ENCODE results near the gene ERI2. TPM values are rescaled to one million over a fixed set of nuclear protein-coding genes. Genes with fewer than 3 reads are reported as not detected.
"Not testable (repeated sequence)": the region's sequence is repeated elsewhere in the genome, so short reads cannot be mapped to it uniquely, and the experiment has no call there.

The ERI2 gene
- total RNA-seq, 1 donor: 26.3 TPM

- DNase-seq (ENCODE audit: low read depth): no peak
- TF ChIP-seq CTCF (IDR thresholded peaks at IDR 0.05; ENCODE audit: insufficient read depth, low read depth, low read length): no peak
Observed at GRCh38 chr16:20761175-20761574, 45.1 kb downstream of the ERI2 start.

DNA sequence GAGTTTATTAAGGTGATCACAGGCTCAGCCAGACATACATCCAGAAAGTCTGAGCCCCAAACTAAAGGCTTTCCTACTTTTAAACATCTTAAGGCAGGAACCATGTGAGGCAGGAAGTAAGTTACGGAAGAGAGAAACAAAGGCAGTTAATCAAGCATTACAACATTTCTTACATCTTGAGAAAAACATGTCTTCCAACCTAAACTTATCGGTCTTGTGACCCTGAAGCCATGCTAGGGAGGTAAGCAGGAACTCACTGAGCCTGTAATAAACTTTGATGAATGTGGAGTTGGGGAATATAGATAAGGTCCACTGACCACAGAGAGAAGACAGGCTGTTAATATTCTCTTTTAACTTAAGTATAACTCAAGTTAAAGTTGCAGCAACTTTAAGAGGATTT, 45.9 kb downstream of the ERI2 start:
- H3K4me3 ChIP-seq (ENCODE audit: low read depth, low read length): no peak overlapping the region
- no peak for DNase-seq (ENCODE audit: low read depth)
- no peak for TF ChIP-seq CTCF (IDR thresholded peaks at IDR 0.05; ENCODE audit: insufficient read depth, low read depth, low read length)

More at GRCh38 chr16:20761175-20761574, 45.1 kb downstream of the ERI2 start:
- H3K4me3 ChIP-seq (ENCODE audit: low read depth, low read length): no peak overlapping the region

GRCh38 chr16:20755799-20756198, 50.5 kb downstream of the ERI2 start:
- H3K4me3 ChIP-seq (ENCODE audit: low read depth, low read length); DNase-seq (ENCODE audit: low read depth): not testable (repeated sequence)

- no peak for TF ChIP-seq CTCF (IDR thresholded peaks at IDR 0.05; ENCODE audit: insufficient read depth, low read depth, low read length)
- no peak overlapping the region for H3K4me3 ChIP-seq (ENCODE audit: low read depth, low read length)
- no peak for DNase-seq (ENCODE audit: low read depth)
Observed at GRCh38 chr16:20755238-20755637, 51.0 kb downstream of the ERI2 start.

DNA sequence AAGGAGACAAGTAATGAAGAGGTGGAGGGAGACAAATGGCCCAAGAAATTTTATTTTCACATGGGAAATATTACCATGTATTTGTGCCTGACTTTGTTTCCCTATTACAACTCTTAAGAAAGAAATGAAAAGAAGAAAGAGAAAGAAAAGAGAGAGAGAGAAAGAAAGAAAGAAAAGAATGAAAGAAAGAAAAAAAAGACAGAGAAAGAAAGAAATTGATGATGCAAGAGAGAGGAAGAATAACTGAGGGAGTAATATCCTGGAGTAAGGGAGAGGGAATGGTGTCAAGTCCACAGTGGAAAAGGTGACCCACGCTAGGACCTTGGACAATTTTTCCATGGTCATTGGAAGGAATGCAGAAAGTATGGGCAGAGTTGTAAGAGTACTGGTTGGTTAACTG, 52.5 kb downstream of the ERI2 start:
- H3K4me3 ChIP-seq (ENCODE audit: low read depth, low read length): no peak overlapping the region
- TF ChIP-seq CTCF (IDR thresholded peaks at IDR 0.05; ENCODE audit: insufficient read depth, low read depth, low read length): no peak
- DNase-seq (ENCODE audit: low read depth): no peak

GRCh38 chr16:20750558-20750957, 55.7 kb downstream of the ERI2 start:
- no peak for DNase-seq (ENCODE audit: low read depth)
- TF ChIP-seq CTCF (IDR thresholded peaks at IDR 0.05; ENCODE audit: insufficient read depth, low read depth, low read length): no peak
- H3K4me3 ChIP-seq (ENCODE audit: low read depth, low read length): no peak overlapping the region

DNA sequence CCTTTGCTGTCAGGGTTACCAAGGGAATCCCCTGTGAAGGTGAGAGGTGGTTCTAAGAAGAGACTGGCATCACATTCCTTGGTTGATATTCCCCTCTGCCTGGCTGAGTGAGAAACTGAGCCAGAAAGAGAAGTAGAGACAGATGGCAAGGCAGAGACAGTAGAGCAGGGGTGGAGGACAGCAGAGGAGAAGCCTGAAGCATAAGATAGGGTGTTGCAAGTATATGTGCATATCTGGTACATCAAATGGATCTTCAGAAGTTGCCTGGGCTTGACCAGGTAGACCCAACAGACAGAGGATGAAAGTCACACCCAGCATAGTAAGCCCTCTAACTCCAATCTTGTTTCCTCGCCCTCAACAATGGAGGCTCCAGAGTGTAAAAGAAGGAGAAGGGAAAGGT, 56.8 kb downstream of the ERI2 start:
- H3K4me3 ChIP-seq (ENCODE audit: low read depth, low read length): no peak overlapping the region
- no peak for DNase-seq (ENCODE audit: low read depth)
- no peak for TF ChIP-seq CTCF (IDR thresholded peaks at IDR 0.05; ENCODE audit: insufficient read depth, low read depth, low read length)

All from fibroblast of villous mesenchyme (primary cell).